Gastrocnemius medialis (tissue), 4 donors: Measurements from ENCODE around the gene CENPC. TPM values are rescaled to one million over a fixed set of nuclear protein-coding genes. Genes with fewer than 3 reads are reported as not detected.
A peak's percentile ranks its signal among the peaks of the same experiment; 100 is the strongest.

Source experiments
- ATAC-seq, 2 donors: fragments of 150-250 bp; one replicate each; pipeline ENCODE4 v1.9.1; 2016
- DNase-seq, 2 donors: peaks; one replicate each; pipeline ENCODE4 v3.0.0-alpha.2; 2019
- H3K27ac ChIP-seq, 4 donors: fragments of 200-600 bp; sonication (generic); 1 replicate in 1 of 4; 2 replicates in 3 of 4; pipeline ENCODE4 v1.5.1; 2016 to 2018; ENCODE audit warnings: mild to moderate bottlenecking in 2 of 4, moderate library complexity in 1 of 4
- H3K27me3 ChIP-seq, 3 donors: fragments of 200-600 bp; sonication (generic) in 2 of 3; 1 replicate in 1 of 3; 2 replicates in 2 of 3; pipeline versions ENCODE4 v1.5.1 to v1.6.0; 2016 to 2019; ENCODE audit warnings: mild to moderate bottlenecking in 1 of 3, moderate library complexity in 1 of 3
- H3K36me3 ChIP-seq, 2 donors: fragments of 200-600 bp; sonication (generic) in 1 of 2; one replicate each; pipeline ENCODE4 v1.5.1; 2017 to 2018
- H3K4me1 ChIP-seq, 2 donors: fragments of 200-600 bp; sonication (generic) in 1 of 2; one replicate each; pipeline ENCODE4 v1.5.1; 2016 to 2017; ENCODE audit warnings: mild to moderate bottlenecking in 2 of 2
- H3K4me3 ChIP-seq, 4 donors: fragments of 200-600 bp; sonication (generic) in 3 of 4; 1 replicate in 1 of 4; 2 replicates in 3 of 4; pipeline ENCODE4 v1.5.1; 2016 to 2019; ENCODE audit warnings: mild to moderate bottlenecking in 2 of 4
- H3K9me3 ChIP-seq, 3 donors: fragments of 200-600 bp; sonication (generic) in 2 of 3; 1 replicate in 1 of 3; 2 replicates in 2 of 3; pipeline ENCODE4 v1.5.1; 2016 to 2019
- CTCF ChIP-seq, 5 experiments: fragments of 450-650 bp in 3 of 5; fragments of 200-600 bp in 2 of 5; sonication (generic) in 2 of 5; IDR thresholded peaks in 4 of 5; conservative IDR thresholded peaks in 1 of 5; 1 replicate in 4 of 5; 2 replicates in 1 of 5; pipeline ENCODE4 v1.5.1; 2016 to 2019; ENCODE audit warnings: antibody characterized with exemption in 5 of 5, mild to moderate bottlenecking in 3 of 5, moderate library complexity in 3 of 5
- POLR2A ChIP-seq, 2 donors: fragments of 450-650 bp; IDR thresholded peaks; one replicate each; pipeline ENCODE4 v1.6.1; 2017; ENCODE audit warnings: antibody characterized with exemption in 2 of 2, mild to moderate bottlenecking in 2 of 2, moderate library complexity in 2 of 2
- in situ Hi-C, 4 donors: fragments of 200-750 bp; cut with MboI; loops; one replicate each; pipeline versions ENCODE4 v1.15.0 to v1.8.0; 2017; ENCODE audit warnings: low sequenced_read_pairs in 4 of 4
- intact Hi-C: fragments of 100-400 bp; cut with DNase I; formaldehyde crosslinking; loops from one replicate; pipeline ENCODE4 v1.15.1; 2023; ENCODE audit warnings: low total_unique reads
- total RNA-seq, 4 donors: library from RNA; depleted of rRNA; stranded (reverse); fragments of >200 nt; gene quantifications; one replicate each; pipeline versions ENCODE4 v1.1.0 to v1.2.3, GENCODE V29; 2016

The CENPC gene
- total RNA-seq, 4 donors from 2014 or later: 2.4 to 10.4 (median 5.2) TPM

GRCh38 chr4:67549123-67549522, 3.8 kb upstream of the CENPC start:
- Histone ChIP-seq H3K9me3 (no peaks in the 10 kb centered on the region), H3K4me3 (no peak overlapping the region), H3K36me3 (no peaks in the 10 kb centered on the region), H3K27me3 (no peaks in the 10 kb centered on the region), H3K4me1 (peaks cover 3 to 6% of the 10 kb centered on the region in 2 donors), H3K27ac (no peak overlapping the region)
- ATAC-seq (no peak), DNase-seq (no peak)
- no peak for TF ChIP-seq CTCF (IDR thresholded peaks at IDR 0.05 in 4 of 5, conservative IDR thresholded peaks at IDR 0.05 in 1 of 5)
- no peak for TF ChIP-seq POLR2A (IDR thresholded peaks at IDR 0.05)
- in situ Hi-C loops (loop anchor here in 3 of 4 donors (10.0 to 25.0 kb wide), 2 partner anchors 146 to 788 kb away; no protein-coding TSS in a partner anchor), intact Hi-C loops (loop anchor here (10.0 kb wide), 1 partner anchor 76 kb away; no protein-coding TSS in a partner anchor)

- in situ Hi-C loops (loop anchor here in 3 of 4 donors (10.0 to 25.0 kb wide), 2 partner anchors 148 to 790 kb away; no protein-coding TSS in a partner anchor), intact Hi-C loops (loop anchor here (10.0 kb wide), 1 partner anchor 78 kb away; no protein-coding TSS in a partner anchor)
- ATAC-seq (no peak), DNase-seq (no peak)
- TF ChIP-seq POLR2A (IDR thresholded peaks at IDR 0.05): no peak
- TF ChIP-seq CTCF (IDR thresholded peaks at IDR 0.05 in 4 of 5, conservative IDR thresholded peaks at IDR 0.05 in 1 of 5): no peak
- Histone ChIP-seq H3K4me1 (peaks cover 14 to 19% of the 10 kb centered on the region in 2 donors), H3K9me3 (no peaks in the 10 kb centered on the region), H3K27ac (no peak overlapping the region), H3K27me3 (no peaks in the 10 kb centered on the region), H3K36me3 (no peaks in the 10 kb centered on the region), H3K4me3 (no peak overlapping the region)
These were observed 1.7 kb upstream of the CENPC start for GRCh38 chr4:67546971-67547370.

- intact Hi-C loops (loop anchor here (10.0 kb wide), 1 partner anchor 79 kb away; no protein-coding TSS in a partner anchor), in situ Hi-C loops (loop anchor here in 3 of 4 donors (10.0 to 25.0 kb wide), 2 partner anchors 149 to 791 kb away; no protein-coding TSS in a partner anchor)
- Histone ChIP-seq H3K27ac (peak overlapping the region; percentile 85 to 92 (median 90)), H3K27me3 (no peaks in the 10 kb centered on the region), H3K4me1 (peaks cover 14 to 19% of the 10 kb centered on the region in 2 donors), H3K9me3 (no peaks in the 10 kb centered on the region), H3K36me3 (no peaks in the 10 kb centered on the region), H3K4me3 (peak overlapping the region; percentile 76 to 92 (median 80))
- no peak for DNase-seq
- no peak for TF ChIP-seq POLR2A (IDR thresholded peaks at IDR 0.05)
- TF ChIP-seq CTCF (IDR thresholded peaks at IDR 0.05 in 4 of 5, conservative IDR thresholded peaks at IDR 0.05 in 1 of 5): no peak
- ATAC-seq: no peak
These were observed 677 bp upstream of the CENPC start for GRCh38 chr4:67546004-67546356.

GRCh38 chr4:67542076-67542475, 3.2 kb downstream of the CENPC start:
- Histone ChIP-seq H3K9me3 (no peaks in the 10 kb centered on the region), H3K4me1 (peaks cover 14 to 19% of the 10 kb centered on the region in 2 donors), H3K27me3 (no peaks in the 10 kb centered on the region), H3K27ac (no peak overlapping the region), H3K4me3 (no peak overlapping the region), H3K36me3 (peaks cover 0 to 9% of the 10 kb centered on the region in 2 donors)
- DNase-seq: no peak
- in situ Hi-C loops: loop anchor here in 3 of 4 donors (10.0 to 25.0 kb wide), 2 partner anchors 153 to 795 kb away; no protein-coding TSS in a partner anchor
- intact Hi-C loops: loop anchor here (10.0 kb wide), 1 partner anchor 83 kb away; no protein-coding TSS in a partner anchor
- no peak for TF ChIP-seq CTCF (IDR thresholded peaks at IDR 0.05 in 4 of 5, conservative IDR thresholded peaks at IDR 0.05 in 1 of 5)
- TF ChIP-seq POLR2A (IDR thresholded peaks at IDR 0.05): no peak
- ATAC-seq: no peak
